Psoas muscle (tissue), 8 donors: ENCODE results near the gene ADGRG7. TPM values are rescaled to one million over a fixed set of nuclear protein-coding genes. Genes with fewer than 3 reads are reported as not detected.

Experiments used
- ATAC-seq, 4 donors: fragments of 200-7000 bp; cut with Tn5 transposase; one replicate each; pipeline ENCODE4 v1.9.1; 2020; ENCODE audit warnings: moderate library complexity in 3 of 4, mild to moderate bottlenecking in 2 of 4
- DNase-seq, 2 donors: peaks; one replicate each; pipeline ENCODE4 v3.0.0-alpha.2; 2020
- H3K27ac ChIP-seq: fragments of 200-600 bp; one replicate; pipeline ENCODE4 v1.8.0; 2022
- H3K27me3 ChIP-seq, 3 donors: fragments of 200-600 bp in 1 of 3; one replicate each; pipeline versions ENCODE4 v1.6.1 to v1.8.0; 2013 to 2022; ENCODE audit warnings: low read length in 2 of 3, mild to moderate bottlenecking in 2 of 3, moderate library complexity in 1 of 3; ENCODE audit not compliant: insufficient read depth in 3 of 3
- H3K36me3 ChIP-seq, 2 donors: fragments of 200-600 bp in 1 of 2; one replicate each; pipeline versions ENCODE4 v1.6.1 to v1.8.0; 2013 to 2022; ENCODE audit warnings: low read depth in 1 of 2, mild to moderate bottlenecking in 1 of 2, moderate library complexity in 1 of 2; ENCODE audit not compliant: insufficient read depth in 1 of 2
- H3K4me1 ChIP-seq: fragments of 200-600 bp; one replicate; pipeline ENCODE4 v1.8.0; 2022
- H3K4me3 ChIP-seq: fragments of 200-600 bp; one replicate; pipeline ENCODE4 v1.8.0; 2022; ENCODE audit warnings: mild to moderate bottlenecking
- H3K9me3 ChIP-seq: fragments of 200-600 bp; one replicate; pipeline ENCODE4 v1.8.0; 2022
- WGBS, 3 donors: extraction: QIAGEN DNeasy Blood & Tissue Kit; methylation state at CpG; one replicate each; pipeline versions ENCODE4 v1.1.6 to v1.1.7; 2013; 5-methylcytosine and 5-hydroxymethylcytosine counted together
- intact Hi-C, 2 donors: fragments of 100-400 bp; cut with DNase I; formaldehyde crosslinking; loops; one replicate each; pipeline versions ENCODE4 v1.11.0 to v1.14.2; 2022
- polyA plus RNA-seq, 3 donors: library from polyadenylated mRNA; stranded (reverse); fragments of 200-250 nt; gene quantifications; one replicate each; pipeline ENCODE4 v1.2.3, GENCODE V29; 2013
- total RNA-seq, 4 donors: library from RNA; stranded (reverse); fragmentation: NEBNext Ultra II Directional in 2 of 4; extraction: Animal tissue kit (Norgen Biotek cat#: 25700) in 2 of 4; gene quantifications; one replicate each; pipeline versions ENCODE4 v1.2.1 to v1.2.4, GENCODE V29; 2021 to 2023
- TF ChIP-seq, protein P1 (sequence below): fragments of 200-600 bp; IDR thresholded peaks from one replicate; pipeline ENCODE4 v1.8.0; 2022; ENCODE audit warnings: antibody characterized with exemption
- donor health status: healthy with polysubstance abuse.
- donor health status: DM: no; HTN: no; CAD: no; lungs with moderate emphysema.
- donor health status: Bipolar disorder and iron deficiency.
- donor health status: healthy.
- donor health status: DM: yes; HTN: yes; CAD: no.
- donor health status: DM: no; HTN: no; CAD: no.
- donor health status: DM: no; HTN: no; CAD: no.
- donor health status: DM: yes; HTN: yes; CAD: no.

ADGRG7 gene
- total and polyA plus RNA-seq, 7 donors, result 0.04 to 0.22 TPM; not detected in 5

DNA sequence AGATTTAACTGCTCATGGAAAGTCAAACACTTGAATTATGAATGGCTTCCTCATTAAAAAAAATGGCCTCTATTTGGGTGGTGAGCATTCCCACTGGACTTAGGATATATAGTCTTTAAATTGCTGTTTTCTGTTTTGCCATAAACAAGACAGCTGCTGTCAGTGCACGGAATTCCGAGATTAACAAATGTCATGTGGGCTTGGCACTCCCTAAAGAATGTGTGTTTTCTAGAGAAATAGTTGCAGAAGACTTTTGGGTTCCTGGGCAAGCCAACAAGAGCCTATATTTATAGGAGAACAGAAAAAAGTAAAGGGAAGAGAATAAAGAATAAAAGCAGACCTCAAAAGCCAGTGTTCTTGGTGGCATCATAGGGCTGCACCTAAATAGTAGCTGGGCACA, 86.3 kb downstream of the ADGRG7 start:
- no peaks in the 10 kb centered on the region for H3K36me3 ChIP-seq
- no peak for ATAC-seq
- TF ChIP-seq, protein P1, sequence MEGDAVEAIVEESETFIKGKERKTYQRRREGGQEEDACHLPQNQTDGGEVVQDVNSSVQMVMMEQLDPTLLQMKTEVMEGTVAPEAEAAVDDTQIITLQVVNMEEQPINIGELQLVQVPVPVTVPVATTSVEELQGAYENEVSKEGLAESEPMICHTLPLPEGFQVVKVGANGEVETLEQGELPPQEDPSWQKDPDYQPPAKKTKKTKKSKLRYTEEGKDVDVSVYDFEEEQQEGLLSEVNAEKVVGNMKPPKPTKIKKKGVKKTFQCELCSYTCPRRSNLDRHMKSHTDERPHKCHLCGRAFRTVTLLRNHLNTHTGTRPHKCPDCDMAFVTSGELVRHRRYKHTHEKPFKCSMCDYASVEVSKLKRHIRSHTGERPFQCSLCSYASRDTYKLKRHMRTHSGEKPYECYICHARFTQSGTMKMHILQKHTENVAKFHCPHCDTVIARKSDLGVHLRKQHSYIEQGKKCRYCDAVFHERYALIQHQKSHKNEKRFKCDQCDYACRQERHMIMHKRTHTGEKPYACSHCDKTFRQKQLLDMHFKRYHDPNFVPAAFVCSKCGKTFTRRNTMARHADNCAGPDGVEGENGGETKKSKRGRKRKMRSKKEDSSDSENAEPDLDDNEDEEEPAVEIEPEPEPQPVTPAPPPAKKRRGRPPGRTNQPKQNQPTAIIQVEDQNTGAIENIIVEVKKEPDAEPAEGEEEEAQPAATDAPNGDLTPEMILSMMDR, result no peak
- H3K27me3 ChIP-seq, result peaks cover 0 to 9% (median 0%) of the 10 kb centered on the region in 3 donors
- H3K4me3 ChIP-seq, result no peak overlapping the region
- DNase-seq, result no peak
- no peak overlapping the region for H3K27ac ChIP-seq
- no peaks in the 10 kb centered on the region for H3K9me3 ChIP-seq
- peaks cover 5% of the 10 kb centered on the region for H3K4me1 ChIP-seq
- intact Hi-C loops, result no loop called here
- WGBS, 3 donors, result 28 to 58% (median 41%) methylated on average over 2 of the region's 2 CpGs

DNA sequence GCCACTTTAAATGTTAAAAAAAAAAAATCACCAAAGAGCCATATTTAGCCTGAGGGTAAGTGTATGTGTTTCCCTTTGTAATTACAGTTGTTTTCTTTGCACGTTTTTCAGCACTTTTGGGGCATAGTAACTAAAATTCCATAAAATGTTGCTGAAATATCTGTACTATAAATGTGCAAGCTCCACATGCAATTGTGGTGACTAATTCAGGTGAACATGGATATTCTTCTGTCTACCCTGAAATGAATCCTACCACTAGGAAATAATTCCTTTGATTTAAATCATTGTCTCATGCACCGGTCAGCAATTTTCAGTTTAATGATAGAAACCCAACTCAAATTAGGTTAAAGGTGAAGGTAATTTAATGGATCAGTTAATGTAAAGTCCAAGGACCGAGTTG, 86.8 kb downstream of the ADGRG7 start:
- Histone ChIP-seq H3K9me3 (no peaks in the 10 kb centered on the region), H3K4me3 (no peak overlapping the region), H3K27ac (no peak overlapping the region), H3K4me1 (peaks cover 5% of the 10 kb centered on the region), H3K36me3 (no peaks in the 10 kb centered on the region), H3K27me3 (peaks cover 0 to 9% (median 0%) of the 10 kb centered on the region in 3 donors)
- ATAC-seq, result no peak
- DNase-seq, result no peak
- TF ChIP-seq, protein P1, result no peak
- intact Hi-C loops, result no loop called here
- WGBS, 3 donors, result 73 to 79% (median 75%) methylated on average over 3 of the region's 3 CpGs

DNA sequence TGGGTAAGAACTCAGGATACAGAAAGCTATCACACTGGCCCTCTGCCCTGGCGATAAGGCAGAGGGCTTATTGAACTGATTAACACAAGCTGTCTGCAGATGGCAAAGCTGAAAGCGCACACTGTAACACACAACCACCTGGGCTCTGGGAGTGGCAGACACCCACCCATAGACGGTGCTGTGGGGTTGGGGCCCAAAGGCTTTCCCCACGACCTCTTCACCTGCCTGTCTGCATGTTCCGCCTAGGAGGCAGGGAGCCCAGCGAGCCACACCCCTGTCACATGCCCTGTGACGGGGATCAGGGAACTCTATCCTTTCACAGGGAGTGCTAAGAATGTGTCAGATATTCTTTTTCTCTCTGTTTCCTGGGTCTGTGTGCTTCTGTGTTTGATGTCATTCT, 87.8 kb downstream of the ADGRG7 start:
- TF ChIP-seq, protein P1, result no peak
- Histone ChIP-seq H3K36me3 (no peaks in the 10 kb centered on the region), H3K4me1 (peaks cover 5% of the 10 kb centered on the region), H3K9me3 (no peaks in the 10 kb centered on the region), H3K4me3 (no peak overlapping the region), H3K27me3 (peaks cover 0 to 12% (median 0%) of the 10 kb centered on the region in 3 donors), H3K27ac (no peak overlapping the region)
- DNase-seq (no peak), ATAC-seq (no peak)
- 67 to 73% (median 73%) methylated on average over 7 of the region's 7 CpGs for WGBS, 3 donors
- intact Hi-C loops, result no loop called here

DNA sequence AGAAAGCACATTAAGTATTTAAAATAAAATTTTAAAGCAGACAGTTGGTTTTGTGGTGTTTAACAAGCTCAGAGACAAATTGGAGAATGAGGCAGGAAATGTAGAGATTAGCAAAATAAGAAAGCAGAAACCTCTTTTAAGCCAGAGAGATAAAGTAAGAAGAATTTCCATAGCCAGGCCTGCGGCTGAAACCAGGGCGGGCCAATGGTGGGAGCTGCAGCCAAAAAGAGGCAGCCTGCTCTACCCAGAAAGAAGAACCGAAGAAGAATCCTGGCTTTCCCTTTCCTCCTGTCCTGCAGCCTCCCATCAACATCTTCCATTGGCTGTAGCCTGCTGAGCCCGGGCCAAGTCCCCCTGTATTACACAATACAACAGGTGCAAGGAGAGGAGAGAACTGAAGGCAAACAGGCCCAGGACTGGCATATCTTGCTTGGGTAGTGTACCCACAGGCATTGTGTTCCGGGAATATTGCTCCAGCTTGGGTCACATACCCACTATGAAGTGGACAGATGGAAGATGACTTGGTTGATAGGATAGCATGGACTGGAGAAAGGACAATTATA, 88.4 kb downstream of the ADGRG7 start:
- intact Hi-C loops, result no loop called here
- no peaks in the 10 kb centered on the region for H3K36me3 ChIP-seq
- DNase-seq (peak in 1 of 2 donors; percentile 24), ATAC-seq (peak; percentile 58 to 76 (median 72))
- H3K9me3 ChIP-seq, result no peaks in the 10 kb centered on the region
- peaks cover 5% of the 10 kb centered on the region for H3K4me1 ChIP-seq
- 34 to 40% (median 35%) methylated on average over 5 of the region's 5 CpGs for WGBS, 3 donors
- H3K4me3 ChIP-seq, result no peak overlapping the region
- peaks cover 0 to 12% (median 0%) of the 10 kb centered on the region in 3 donors for H3K27me3 ChIP-seq
- TF ChIP-seq, protein P1, result no peak
- H3K27ac ChIP-seq, result no peak overlapping the region

DNA sequence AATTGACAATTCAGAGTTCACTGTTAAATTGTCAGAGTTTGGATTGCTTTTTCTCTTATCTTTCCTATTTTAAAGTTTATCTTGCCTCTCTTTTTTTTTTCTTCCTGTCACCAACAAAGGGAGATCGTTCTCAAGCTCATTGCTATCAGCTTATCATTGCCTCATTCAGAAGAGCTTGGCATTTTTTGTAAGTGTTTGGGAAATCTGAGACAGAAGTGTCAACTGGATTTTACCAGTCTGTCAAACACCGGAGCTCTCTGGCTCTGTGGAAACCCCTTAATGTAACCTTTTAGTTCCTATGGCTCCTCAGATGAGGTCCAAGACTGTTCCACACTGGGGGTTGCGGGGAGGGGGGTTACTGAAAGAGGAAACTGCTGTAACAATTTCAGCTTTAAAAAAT, 89.3 kb downstream of the ADGRG7 start:
- intact Hi-C loops, result no loop called here
- peaks cover 0 to 12% (median 0%) of the 10 kb centered on the region in 3 donors for H3K27me3 ChIP-seq
- no peaks in the 10 kb centered on the region for H3K9me3 ChIP-seq
- ATAC-seq (no peak), DNase-seq (no peak)
- H3K4me3 ChIP-seq, result no peak overlapping the region
- TF ChIP-seq, protein P1, result no peak
- H3K27ac ChIP-seq, result no peak overlapping the region
- peaks cover 5% of the 10 kb centered on the region for H3K4me1 ChIP-seq
- WGBS, 3 donors, result 47 to 55% (median 50%) methylated on average over 3 of the region's 3 CpGs
- no peaks in the 10 kb centered on the region for H3K36me3 ChIP-seq
